ENCODE data around the gene CASP9.

GRCh38 chr1:15540186-15540585 is 16.2 kb upstream of the CASP9 start:
- no peak for TF ChIP-seq CTCF (IDR thresholded peaks at IDR 0.05)
- no peak for TF ChIP-seq POLR2A (IDR thresholded peaks at IDR 0.05)

Data from lower leg skin (tissue), 3 donors.